Activated CD4-positive, alpha-beta memory T cell treated with anti-CD3 and anti-CD28 coated beads, Interleukin-2, amount 10 ng/mL, durations not matched to agents 7 days and 5 days (primary cell): Measurements from ENCODE around the gene PHLDA2. TPM values are rescaled to one million over a fixed set of nuclear protein-coding genes. Genes with fewer than 3 reads are reported as not detected.
A peak's percentile ranks its signal among the peaks of the same experiment; 100 is the strongest.

Experiments used
- CTCF ChIA-PET: fragments of 350-600 bp; sonication (Branson Sonifier 250); formaldehyde crosslinking; loops from one replicate; lab custom pipeline; 2021; ENCODE audit warnings: antibody characterized with exemption, inconsistent platforms; lab: Charles Lee
- POLR2A ChIA-PET: fragments of 350-600 bp; sonication (Branson Sonifier 250); formaldehyde crosslinking; loops from one replicate; lab custom pipeline; 2021; ENCODE audit warnings: antibody characterized with exemption; lab: Charles Lee
- DNase-seq: peaks from one replicate; pipeline ENCODE4 v3.0.0-alpha.2; 2020
- H3K27ac Mint-ChIP-seq: one replicate; pipeline ENCODE4 v1.8.0; 2021; ENCODE audit warnings: mild to moderate bottlenecking, mixed read lengths
- H3K27me3 Mint-ChIP-seq: one replicate; pipeline ENCODE4 v1.8.0; 2021; ENCODE audit warnings: mixed read lengths
- H3K36me3 Mint-ChIP-seq: one replicate; pipeline ENCODE4 v1.8.0; 2021; ENCODE audit warnings: low read depth, mixed read lengths
- H3K4me1 Mint-ChIP-seq: one replicate; pipeline ENCODE4 v1.8.0; 2021; ENCODE audit warnings: mixed read lengths
- H3K4me3 Mint-ChIP-seq: one replicate; pipeline ENCODE4 v1.8.0; 2021; ENCODE audit warnings: mild to moderate bottlenecking, mixed read lengths
- H3K9me3 Mint-ChIP-seq: one replicate; pipeline ENCODE4 v1.8.0; 2021; ENCODE audit warnings: mixed read lengths
- total RNA-seq, 2 experiments: library from RNA; stranded (reverse); gene quantifications; one replicate each; pipeline ENCODE4 v1.2.3, GENCODE V29; 2021

PHLDA2 gene, protein sequence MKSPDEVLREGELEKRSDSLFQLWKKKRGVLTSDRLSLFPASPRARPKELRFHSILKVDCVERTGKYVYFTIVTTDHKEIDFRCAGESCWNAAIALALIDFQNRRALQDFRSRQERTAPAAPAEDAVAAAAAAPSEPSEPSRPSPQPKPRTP
- total RNA-seq: 1 to 10 TPM; 3.7 to 5.0 TPM

DNA sequence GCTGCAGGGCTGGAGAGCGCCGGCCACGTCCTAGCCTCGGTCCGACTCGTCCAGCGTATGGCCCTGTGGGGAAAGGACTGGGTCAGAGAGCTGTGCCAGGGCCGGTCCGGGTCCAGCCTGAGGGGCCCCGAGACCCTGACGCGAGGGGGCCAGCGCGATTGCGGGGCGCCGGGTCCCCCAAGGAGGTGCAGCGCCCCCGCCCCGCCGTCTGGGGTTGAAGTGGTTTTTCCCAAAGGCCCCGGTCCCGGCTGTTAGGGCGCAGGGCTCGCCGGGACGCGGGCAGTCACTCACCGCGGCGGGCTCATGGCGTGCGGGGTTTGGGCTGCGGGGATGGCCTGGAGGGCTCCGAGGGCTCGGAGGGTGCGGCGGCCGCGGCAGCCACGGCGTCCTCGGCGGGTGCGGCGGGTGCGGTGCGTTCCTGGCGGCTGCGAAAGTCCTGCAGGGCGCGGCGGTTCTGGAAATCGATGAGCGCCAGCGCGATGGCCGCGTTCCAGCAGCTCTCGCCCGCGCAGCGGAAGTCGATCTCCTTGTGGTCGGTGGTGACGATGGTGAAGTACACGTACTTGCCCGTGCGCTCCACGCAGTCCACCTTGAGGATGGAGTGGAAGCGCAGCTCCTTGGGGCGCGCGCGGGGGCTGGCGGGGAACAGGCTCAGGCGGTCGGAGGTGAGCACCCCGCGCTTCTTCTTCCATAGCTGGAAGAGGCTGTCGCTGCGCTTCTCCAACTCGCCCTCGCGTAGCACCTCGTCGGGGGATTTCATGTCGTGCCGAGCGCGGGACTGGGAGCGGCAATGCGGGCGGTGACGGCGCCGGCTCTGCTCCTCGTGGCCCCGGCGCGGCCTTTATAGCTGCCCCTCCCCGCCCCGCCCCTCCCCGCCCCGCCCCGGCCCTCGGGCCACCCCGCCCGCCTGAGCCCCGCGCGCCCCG, at the start of gene PHLDA2:
PHLDA2 (minus strand) TSS at position 816 of the 926 bp plus-strand sequence; CDS start at position 760, 56 bp downstream.
- peak; percentile 72 for DNase-seq
- peaks cover 22% of the 10 kb centered on the region for H3K27me3 Mint-ChIP-seq
- H3K36me3 Mint-ChIP-seq: no peaks in the 10 kb centered on the region
- POLR2A ChIA-PET: interaction anchor here (0.6 to 3.9 kb wide), 10 partner anchors 10 to 229 kb away, joined by 3 to 22 read pairs (median 4); partner anchors contain the start of genes CDKN1C and KCNQ1OT1
- CTCF ChIA-PET: interaction anchor here (0.8 to 3.7 kb wide), 6 partner anchors 28 to 467 kb away, joined by 3 to 41 read pairs (median 8); no protein-coding TSS in a partner anchor
- peaks cover 41% of the 10 kb centered on the region for H3K4me1 Mint-ChIP-seq
- H3K9me3 Mint-ChIP-seq: no peaks in the 10 kb centered on the region
- H3K4me3 Mint-ChIP-seq: peak within 1 kb of the TSS; percentile 73
- peak within 1 kb of the TSS; percentile 18 for H3K27ac Mint-ChIP-seq

DNA sequence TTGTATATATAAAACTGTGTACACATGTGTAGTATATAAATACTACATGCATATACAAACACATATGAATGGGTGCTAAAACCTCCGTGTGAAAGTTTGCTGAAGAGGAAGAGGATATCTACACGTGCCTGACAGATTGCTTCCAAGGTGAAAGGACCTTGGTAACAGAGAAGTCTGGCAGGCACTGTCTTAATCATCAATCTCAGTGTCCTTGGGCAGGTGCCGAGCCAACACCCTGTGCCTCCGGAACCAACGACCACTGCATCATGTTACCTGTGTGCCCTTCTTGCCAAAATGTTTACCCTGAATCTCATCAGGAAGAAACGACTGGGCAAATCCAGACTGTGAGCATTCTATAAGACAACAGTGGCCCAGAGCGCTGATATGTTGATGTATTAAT, 47.9 kb upstream of the PHLDA2 start:
- DNase-seq: no peak
- ChIA-PET CTCF (interaction anchor here (2.6 to 4.3 kb wide), 4 partner anchors 12 to 114 kb away, joined by 23 to 50 read pairs (median 32); no protein-coding TSS in a partner anchor), POLR2A (interaction anchor here (2.0 to 2.7 kb wide), 2 partner anchors 12 to 15 kb away, joined by 14 to 23 read pairs; partner anchors contain the start of gene NAP1L4)
- Mint-ChIP-seq H3K36me3 (peaks cover 66% of the 10 kb centered on the region), H3K4me3 (no peak overlapping the region), H3K9me3 (no peaks in the 10 kb centered on the region), H3K27me3 (no peaks in the 10 kb centered on the region), H3K27ac (no peak overlapping the region), H3K4me1 (peaks cover 43% of the 10 kb centered on the region)

DNA sequence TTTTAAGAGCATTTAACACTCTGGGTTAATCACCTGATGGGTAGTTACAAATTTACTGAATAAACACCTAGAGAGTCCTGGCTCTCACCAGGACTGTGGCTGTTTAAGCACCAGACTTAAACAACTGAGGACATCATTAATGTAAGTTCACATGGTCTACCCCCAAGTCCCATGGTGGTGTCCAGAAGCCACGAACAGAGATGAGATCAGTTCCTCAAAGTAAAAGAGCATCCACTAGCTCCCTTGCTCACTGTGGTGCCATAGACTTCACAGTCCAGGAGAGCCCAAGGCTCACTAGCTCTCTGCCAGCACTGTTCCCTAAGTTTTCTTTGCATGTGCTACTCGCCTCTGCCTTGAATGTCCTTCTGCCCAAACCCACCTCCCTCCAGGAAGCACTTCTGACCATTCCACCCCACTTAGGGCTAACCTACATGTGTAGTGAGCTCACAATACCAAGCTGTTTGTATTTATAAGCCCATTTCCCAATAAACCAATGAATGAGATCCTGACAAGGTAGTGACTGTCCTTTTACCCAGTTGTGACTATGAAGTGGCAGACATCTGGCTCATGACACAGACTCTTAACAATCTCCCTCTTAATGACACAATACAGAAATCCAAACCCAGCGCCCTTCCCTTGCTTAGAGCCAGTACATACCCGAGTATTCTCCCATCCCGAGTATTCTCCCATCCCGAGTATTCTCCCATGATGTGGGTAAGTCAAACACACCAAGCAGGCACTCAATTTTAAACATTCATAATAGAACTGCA, 47.3 kb upstream of the PHLDA2 start:
- Mint-ChIP-seq H3K9me3 (no peaks in the 10 kb centered on the region), H3K4me3 (no peak overlapping the region), H3K4me1 (peaks cover 37% of the 10 kb centered on the region), H3K27ac (peak overlapping the region; percentile 55), H3K27me3 (no peaks in the 10 kb centered on the region), H3K36me3 (peaks cover 65% of the 10 kb centered on the region)
- DNase-seq: no peak
- CTCF ChIA-PET: interaction anchor here (0.8 to 4.3 kb wide), 13 partner anchors 10 to 499 kb away, joined by 3 to 50 read pairs (median 12); partner anchors contain the start of gene NAP1L4
- POLR2A ChIA-PET: interaction anchor here (0.8 to 3.2 kb wide), 7 partner anchors 13 to 47 kb away, joined by 3 to 23 read pairs (median 6); partner anchors contain the start of gene NAP1L4

DNA sequence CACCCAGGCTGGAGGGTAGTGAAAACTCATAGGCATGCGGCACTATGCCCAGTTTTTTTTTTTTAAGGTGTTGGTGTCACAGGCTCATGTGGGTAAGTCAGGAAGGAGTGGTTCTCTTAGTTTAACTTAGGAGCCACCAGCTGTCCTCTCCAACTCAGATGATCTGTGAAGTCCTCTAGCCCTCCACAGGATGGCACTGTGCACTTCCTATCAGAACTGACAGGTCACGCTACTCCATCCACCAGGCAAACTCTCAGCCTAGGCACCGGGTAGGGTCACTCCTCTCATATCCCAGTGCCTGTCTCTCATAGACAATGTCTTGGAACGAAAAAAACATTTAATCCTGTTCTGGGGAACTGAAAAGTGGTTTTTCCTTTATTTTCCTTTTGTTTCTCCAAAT, 46.4 kb upstream of the PHLDA2 start:
- H3K36me3 Mint-ChIP-seq: peaks cover 71% of the 10 kb centered on the region
- H3K4me1 Mint-ChIP-seq: peaks cover 37% of the 10 kb centered on the region
- no peak overlapping the region for H3K4me3 Mint-ChIP-seq
- CTCF ChIA-PET: interaction anchor here (0.6 to 4.3 kb wide), 18 partner anchors 9 to 498 kb away, joined by 3 to 50 read pairs (median 6); partner anchors contain the start of gene NAP1L4
- H3K9me3 Mint-ChIP-seq: no peaks in the 10 kb centered on the region
- peak; percentile 53 for DNase-seq
- H3K27ac Mint-ChIP-seq: peak overlapping the region; percentile 38
- H3K27me3 Mint-ChIP-seq: no peaks in the 10 kb centered on the region
- POLR2A ChIA-PET: interaction anchor here (0.6 to 3.2 kb wide), 10 partner anchors 11 to 62 kb away, joined by 3 to 23 read pairs (median 6); partner anchors contain the start of gene NAP1L4

DNA sequence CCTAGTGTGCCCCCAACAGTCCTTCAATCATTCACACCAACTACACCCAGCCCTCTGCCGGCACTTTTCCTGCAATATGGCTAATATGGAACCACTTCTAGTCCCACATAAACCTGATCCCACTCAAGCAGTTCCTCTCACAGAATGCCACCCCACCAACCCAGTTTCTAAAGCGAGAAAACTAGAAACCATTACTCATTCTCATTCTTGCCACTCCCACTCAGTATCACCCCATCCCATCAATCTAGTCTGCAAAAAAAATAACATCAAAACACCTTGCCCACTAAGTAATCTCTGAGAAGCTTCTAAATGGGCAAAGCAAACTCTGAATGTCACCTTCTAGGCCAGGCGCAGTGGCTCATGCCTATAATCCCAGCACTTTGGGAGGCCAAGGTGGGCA, 45.1 kb upstream of the PHLDA2 start:
- H3K27ac Mint-ChIP-seq: peak overlapping the region; percentile 23
- no peaks in the 10 kb centered on the region for H3K9me3 Mint-ChIP-seq
- no peak overlapping the region for H3K4me3 Mint-ChIP-seq
- H3K36me3 Mint-ChIP-seq: peaks cover 82% of the 10 kb centered on the region
- H3K4me1 Mint-ChIP-seq: peaks cover 35% of the 10 kb centered on the region
- ChIA-PET POLR2A (interaction anchor here (1.2 to 3.2 kb wide), 5 partner anchors 9 to 40 kb away, joined by 3 to 23 read pairs (median 8); no protein-coding TSS in a partner anchor), CTCF (interaction anchor here (0.7 to 4.3 kb wide), 12 partner anchors 11 to 821 kb away, joined by 3 to 50 read pairs (median 9); no protein-coding TSS in a partner anchor)
- H3K27me3 Mint-ChIP-seq: no peaks in the 10 kb centered on the region
- no peak for DNase-seq

DNA sequence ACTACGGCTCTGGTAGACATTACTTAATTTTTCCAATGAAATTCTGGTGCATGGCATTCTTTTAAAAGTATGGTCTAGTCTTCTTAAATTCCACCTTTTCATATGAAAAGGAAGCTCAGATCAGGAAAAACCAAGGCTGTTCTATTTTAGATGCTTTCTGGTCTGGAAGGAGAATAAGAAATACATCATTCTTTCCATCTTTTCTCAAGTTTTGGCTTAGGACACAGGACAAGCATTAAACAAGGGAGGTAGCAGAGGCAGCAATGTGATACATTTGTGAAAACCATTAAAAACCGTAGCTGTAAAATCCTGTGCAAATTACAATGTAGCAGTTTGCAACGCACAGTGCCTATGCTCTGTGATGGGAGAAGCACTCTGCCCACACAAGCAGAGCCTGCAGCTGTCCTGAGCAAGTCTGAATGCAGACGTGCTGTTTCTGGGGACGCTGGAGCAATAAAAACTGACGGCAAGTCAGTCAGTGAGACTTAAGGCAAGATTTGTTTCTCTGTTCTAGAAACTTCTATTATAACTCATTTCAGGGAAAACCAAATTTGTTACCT, 39.2 kb upstream of the PHLDA2 start:
- Mint-ChIP-seq H3K4me3 (no peak overlapping the region), H3K36me3 (peaks cover 89% of the 10 kb centered on the region), H3K9me3 (no peaks in the 10 kb centered on the region), H3K27ac (no peak overlapping the region), H3K4me1 (peaks cover 23% of the 10 kb centered on the region), H3K27me3 (no peaks in the 10 kb centered on the region)
- CTCF ChIA-PET: interaction anchor here (1.0 kb wide), 1 partner anchor 123 kb away, joined by 3 read pairs; no protein-coding TSS in a partner anchor
- POLR2A ChIA-PET: interaction anchor here (0.8 to 2.9 kb wide), 6 partner anchors 9 to 29 kb away, joined by 3 to 10 read pairs (median 4); partner anchors contain the start of gene NAP1L4
- DNase-seq: no peak

DNA sequence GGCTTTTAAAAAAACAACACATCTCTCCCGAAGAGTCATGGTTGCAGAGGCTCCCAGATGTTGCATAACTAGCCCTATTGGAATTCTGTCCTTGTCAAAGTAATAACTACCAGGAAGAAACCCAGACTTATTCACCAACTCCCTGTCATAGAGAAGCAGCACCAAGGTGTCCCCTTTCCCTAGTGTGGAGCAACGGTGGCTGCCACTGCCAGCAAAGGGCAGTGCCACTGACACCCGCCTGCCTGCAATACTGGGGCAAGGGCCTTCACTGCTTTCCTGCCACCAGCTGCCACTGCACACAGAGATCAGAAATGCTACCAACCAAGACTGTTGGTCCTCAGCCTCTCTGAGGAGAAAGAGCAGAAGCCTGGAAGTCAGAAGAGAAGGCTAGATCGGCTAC, 35.6 kb upstream of the PHLDA2 start:
- ChIA-PET CTCF (no interaction called here), POLR2A (interaction anchor here (1.1 to 1.2 kb wide), 2 partner anchors 9 kb away, joined by 3 to 4 read pairs; no protein-coding TSS in a partner anchor)
- Mint-ChIP-seq H3K9me3 (no peaks in the 10 kb centered on the region), H3K27me3 (no peaks in the 10 kb centered on the region), H3K4me3 (no peak overlapping the region), H3K36me3 (peaks cover 93% of the 10 kb centered on the region), H3K27ac (no peak overlapping the region), H3K4me1 (peaks cover 34% of the 10 kb centered on the region)
- DNase-seq: no peak

DNA sequence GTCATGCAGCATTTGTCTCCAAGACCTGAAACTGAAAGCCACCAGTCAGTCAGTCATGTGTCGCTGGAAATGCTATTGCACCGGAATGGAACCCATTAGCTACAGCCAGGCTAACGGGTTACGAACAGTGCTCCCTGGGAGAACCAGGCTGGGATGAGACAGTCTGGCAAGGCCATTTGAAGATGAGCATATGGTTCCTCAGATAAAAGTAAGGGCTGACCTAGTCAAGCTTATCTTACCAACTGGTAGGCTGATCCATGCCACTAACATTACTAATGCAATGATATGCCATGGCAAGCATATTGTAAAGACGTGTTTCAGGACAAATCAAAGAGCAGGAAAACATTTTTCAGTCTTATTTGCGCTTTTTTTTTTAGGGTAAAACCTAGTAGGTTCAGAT, 34.5 kb upstream of the PHLDA2 start:
- Mint-ChIP-seq H3K4me3 (no peak overlapping the region), H3K36me3 (peaks cover 95% of the 10 kb centered on the region), H3K27me3 (no peaks in the 10 kb centered on the region), H3K27ac (no peak overlapping the region), H3K9me3 (no peaks in the 10 kb centered on the region), H3K4me1 (peaks cover 34% of the 10 kb centered on the region)
- ChIA-PET CTCF (interaction anchor here (0.6 to 1.2 kb wide), 2 partner anchors 11 to 74 kb away, joined by 3 read pairs; no protein-coding TSS in a partner anchor), POLR2A (interaction anchor here (2.1 kb wide), 1 partner anchor 11 kb away, joined by 7 read pairs; no protein-coding TSS in a partner anchor)
- DNase-seq: no peak

DNA sequence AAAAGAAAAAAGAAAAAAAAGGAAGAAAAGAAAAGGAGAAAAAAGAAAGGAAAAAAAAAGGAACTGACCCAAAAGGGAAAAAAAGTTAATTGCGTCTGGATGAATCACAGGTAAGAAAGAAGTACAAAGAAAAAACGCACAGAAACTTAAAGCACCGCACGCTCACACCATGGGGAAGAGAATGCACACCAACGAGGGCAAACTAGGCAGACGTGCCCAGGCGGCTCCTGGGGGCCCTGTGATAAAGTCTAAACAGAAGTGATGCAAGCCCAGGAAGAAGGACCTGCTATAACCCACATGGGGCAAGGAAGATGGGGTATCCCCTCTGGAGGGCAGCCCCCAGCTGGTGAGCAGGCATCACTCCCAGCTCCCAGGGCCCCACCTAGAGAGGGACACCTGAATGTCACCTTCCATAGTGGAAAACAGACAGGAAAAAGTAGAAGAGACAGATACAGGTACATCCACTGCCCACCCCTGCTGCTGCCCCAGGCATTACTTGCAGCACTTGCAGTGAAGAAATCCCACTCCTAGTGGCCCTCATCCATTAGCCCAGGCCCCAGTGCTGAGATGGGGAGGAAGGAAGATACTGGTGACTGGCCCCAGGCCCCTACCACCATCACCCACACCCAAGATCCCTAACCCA, 34.0 kb upstream of the PHLDA2 start:
- Mint-ChIP-seq H3K4me1 (peaks cover 34% of the 10 kb centered on the region), H3K36me3 (peaks cover 95% of the 10 kb centered on the region), H3K27me3 (no peaks in the 10 kb centered on the region), H3K4me3 (no peak overlapping the region), H3K27ac (peak overlapping the region; percentile 29), H3K9me3 (no peaks in the 10 kb centered on the region)
- POLR2A ChIA-PET: interaction anchor here (2.1 kb wide), 1 partner anchor 10 kb away, joined by 7 read pairs; no protein-coding TSS in a partner anchor
- CTCF ChIA-PET: interaction anchor here (0.6 to 1.2 kb wide), 3 partner anchors 12 to 74 kb away, joined by 3 read pairs; no protein-coding TSS in a partner anchor
- no peak for DNase-seq

DNA sequence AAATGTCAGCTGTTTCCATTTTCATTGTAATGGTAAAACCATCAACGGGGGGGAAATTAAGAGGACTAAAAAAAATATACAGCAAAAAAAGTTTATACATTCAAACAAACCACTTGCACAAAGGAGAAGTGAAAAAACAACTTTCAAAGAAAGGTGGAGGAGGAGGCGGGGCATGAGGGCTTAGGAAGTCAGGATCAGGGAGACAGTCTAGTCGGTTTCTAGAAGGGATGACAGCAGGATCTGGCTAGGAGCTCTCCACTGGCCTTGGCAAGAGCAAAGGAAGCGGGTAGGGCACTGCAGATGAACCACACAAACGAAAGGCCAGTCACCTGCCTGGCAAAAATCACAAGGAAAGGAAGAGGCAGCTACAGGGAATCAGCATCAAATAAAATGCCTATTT, 31.9 kb upstream of the PHLDA2 start:
- Mint-ChIP-seq H3K4me3 (no peak overlapping the region), H3K27me3 (no peaks in the 10 kb centered on the region), H3K27ac (peak overlapping the region; percentile 52), H3K4me1 (peaks cover 29% of the 10 kb centered on the region), H3K9me3 (no peaks in the 10 kb centered on the region), H3K36me3 (peaks cover 96% of the 10 kb centered on the region)
- ChIA-PET CTCF (interaction anchor here (0.7 kb wide), 1 partner anchor 14 kb away, joined by 3 read pairs; no protein-coding TSS in a partner anchor), POLR2A (interaction anchor here (2.2 to 2.8 kb wide), 2 partner anchors 11 to 14 kb away, joined by 6 to 10 read pairs; no protein-coding TSS in a partner anchor)
- no peak for DNase-seq

DNA sequence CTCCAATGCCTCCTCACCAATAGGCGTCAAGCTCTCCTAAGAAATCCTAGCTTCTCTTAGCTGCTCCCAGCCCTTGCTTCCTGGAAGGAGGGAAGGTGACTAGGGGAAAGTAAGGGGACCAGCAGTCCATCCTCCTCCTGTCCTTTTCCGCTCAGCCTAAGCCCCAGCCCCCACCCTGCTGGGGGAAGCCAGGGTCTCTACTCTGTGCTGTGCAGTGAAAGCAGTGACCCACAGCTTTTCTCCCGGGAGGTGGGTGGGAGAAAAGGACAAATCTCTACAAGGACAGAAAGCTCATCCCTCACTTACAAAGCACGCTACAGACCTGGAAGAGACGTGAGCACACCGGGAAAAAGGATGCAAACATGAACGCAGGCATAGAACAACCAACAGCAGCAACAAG, 30.9 kb upstream of the PHLDA2 start:
- POLR2A ChIA-PET: interaction anchor here (0.7 to 2.8 kb wide), 3 partner anchors 8 to 18 kb away, joined by 3 to 10 read pairs (median 3); no protein-coding TSS in a partner anchor
- peaks cover 95% of the 10 kb centered on the region for H3K36me3 Mint-ChIP-seq
- CTCF ChIA-PET: interaction anchor here (1.0 kb wide), 1 partner anchor 14 kb away, joined by 3 read pairs; no protein-coding TSS in a partner anchor

More for the DNA sequence above, 30.9 kb upstream of the PHLDA2 start:
- no peak for DNase-seq
- no peak overlapping the region for H3K4me3 Mint-ChIP-seq
- no peaks in the 10 kb centered on the region for H3K9me3 Mint-ChIP-seq
- peaks cover 32% of the 10 kb centered on the region for H3K4me1 Mint-ChIP-seq
- no peaks in the 10 kb centered on the region for H3K27me3 Mint-ChIP-seq
- H3K27ac Mint-ChIP-seq: no peak overlapping the region
